ENCODE data around the gene MOCS1. TPM values are rescaled to one million over a fixed set of nuclear protein-coding genes. Genes with fewer than 3 reads are reported as not detected.

Gene MOCS1
- total and polyA plus RNA-seq, 4 donors: 6.7 to 36.2 (median 29.2) TPM

- peaks cover 3 to 56% (median 25%) of the 10 kb centered on the region in 4 donors for H3K36me3 ChIP-seq (ENCODE audit: control insufficient read depth in 4 of 4, insufficient read depth in 3 of 4, low read depth in 1 of 4, low read length in 3 of 4)
- no peaks in the 10 kb centered on the region for H3K9me3 ChIP-seq (ENCODE audit: control insufficient read depth in 4 of 4, low read length in 3 of 4)
- peaks cover 0 to 7% (median 3%) of the 10 kb centered on the region in 4 donors for H3K4me1 ChIP-seq (ENCODE audit: control insufficient read depth in 4 of 4, insufficient read depth in 4 of 4, low read length in 3 of 4)
- H3K27me3 ChIP-seq (ENCODE audit: control insufficient read depth in 4 of 4, insufficient read depth in 4 of 4, low read length in 3 of 4): no peaks in the 10 kb centered on the region
- no peak for DNase-seq (ENCODE audit: low spot score)
- no peak overlapping the region for H3K9ac ChIP-seq (ENCODE audit: low read depth in 1 of 2, low read length in 2 of 2)
- H3K4me3 ChIP-seq (ENCODE audit: low read depth in 1 of 3, low read length in 3 of 3): no peak overlapping the region
- no peak overlapping the region for H3K27ac ChIP-seq (ENCODE audit: low read depth in 1 of 2, low read length in 2 of 2)
- TF ChIP-seq TAF1 (conservative IDR thresholded peaks at IDR 0.05) (no peak), FOXA2 (IDR thresholded peaks at IDR 0.05) (no peak), NR2F2 (IDR thresholded peaks at IDR 0.05) (no peak), CTCF (IDR thresholded peaks at IDR 0.05; ENCODE audit: low read depth, low read length, missing input control) (no peak), FOXA1 (IDR thresholded peaks at IDR 0.05) (no peak), EGR1 (IDR thresholded peaks at IDR 0.05; ENCODE audit: low read depth in 2 of 2) (no peak), YY1 (IDR thresholded peaks at IDR 0.05) (no peak), JUND (IDR thresholded peaks at IDR 0.05) (no peak), GABPA (IDR thresholded peaks at IDR 0.05 in 1 of 2, conservative IDR thresholded peaks at IDR 0.05 in 1 of 2) (no peak), ZBTB33 (IDR thresholded peaks at IDR 0.05) (no peak), SP1 (IDR thresholded peaks at IDR 0.05) (no peak), RXRA (IDR thresholded peaks at IDR 0.05) (no peak), RAD21 (IDR thresholded peaks at IDR 0.05) (no peak), HNF4A (conservative IDR thresholded peaks at IDR 0.05) (no peak), HNF4G (IDR thresholded peaks at IDR 0.05) (no peak)
- TF ChIP-seq, protein P1, sequence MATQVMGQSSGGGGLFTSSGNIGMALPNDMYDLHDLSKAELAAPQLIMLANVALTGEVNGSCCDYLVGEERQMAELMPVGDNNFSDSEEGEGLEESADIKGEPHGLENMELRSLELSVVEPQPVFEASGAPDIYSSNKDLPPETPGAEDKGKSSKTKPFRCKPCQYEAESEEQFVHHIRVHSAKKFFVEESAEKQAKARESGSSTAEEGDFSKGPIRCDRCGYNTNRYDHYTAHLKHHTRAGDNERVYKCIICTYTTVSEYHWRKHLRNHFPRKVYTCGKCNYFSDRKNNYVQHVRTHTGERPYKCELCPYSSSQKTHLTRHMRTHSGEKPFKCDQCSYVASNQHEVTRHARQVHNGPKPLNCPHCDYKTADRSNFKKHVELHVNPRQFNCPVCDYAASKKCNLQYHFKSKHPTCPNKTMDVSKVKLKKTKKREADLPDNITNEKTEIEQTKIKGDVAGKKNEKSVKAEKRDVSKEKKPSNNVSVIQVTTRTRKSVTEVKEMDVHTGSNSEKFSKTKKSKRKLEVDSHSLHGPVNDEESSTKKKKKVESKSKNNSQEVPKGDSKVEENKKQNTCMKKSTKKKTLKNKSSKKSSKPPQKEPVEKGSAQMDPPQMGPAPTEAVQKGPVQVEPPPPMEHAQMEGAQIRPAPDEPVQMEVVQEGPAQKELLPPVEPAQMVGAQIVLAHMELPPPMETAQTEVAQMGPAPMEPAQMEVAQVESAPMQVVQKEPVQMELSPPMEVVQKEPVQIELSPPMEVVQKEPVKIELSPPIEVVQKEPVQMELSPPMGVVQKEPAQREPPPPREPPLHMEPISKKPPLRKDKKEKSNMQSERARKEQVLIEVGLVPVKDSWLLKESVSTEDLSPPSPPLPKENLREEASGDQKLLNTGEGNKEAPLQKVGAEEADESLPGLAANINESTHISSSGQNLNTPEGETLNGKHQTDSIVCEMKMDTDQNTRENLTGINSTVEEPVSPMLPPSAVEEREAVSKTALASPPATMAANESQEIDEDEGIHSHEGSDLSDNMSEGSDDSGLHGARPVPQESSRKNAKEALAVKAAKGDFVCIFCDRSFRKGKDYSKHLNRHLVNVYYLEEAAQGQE (IDR thresholded peaks at IDR 0.05): no peak
These were observed 24.1 kb downstream of the MOCS1 start for GRCh38 chr6:39910164-39910563.

GRCh38 chr6:39909701-39910100, 24.6 kb downstream of the MOCS1 start:
- no peak for DNase-seq (ENCODE audit: low spot score)
- Histone ChIP-seq H3K4me1 (ENCODE audit: control insufficient read depth in 4 of 4, insufficient read depth in 4 of 4, low read length in 3 of 4) (peaks cover 0 to 7% (median 3%) of the 10 kb centered on the region in 4 donors), H3K36me3 (ENCODE audit: control insufficient read depth in 4 of 4, insufficient read depth in 3 of 4, low read depth in 1 of 4, low read length in 3 of 4) (peaks cover 3 to 55% (median 24%) of the 10 kb centered on the region in 4 donors), H3K27me3 (ENCODE audit: control insufficient read depth in 4 of 4, insufficient read depth in 4 of 4, low read length in 3 of 4) (no peaks in the 10 kb centered on the region), H3K9me3 (ENCODE audit: control insufficient read depth in 4 of 4, low read length in 3 of 4) (no peaks in the 10 kb centered on the region), H3K27ac (ENCODE audit: low read depth in 1 of 2, low read length in 2 of 2) (no peak overlapping the region), H3K9ac (ENCODE audit: low read depth in 1 of 2, low read length in 2 of 2) (no peak overlapping the region), H3K4me3 (ENCODE audit: low read depth in 1 of 3, low read length in 3 of 3) (no peak overlapping the region)
- 97% methylated on average over 5 of the region's 5 CpGs for WGBS
- TF ChIP-seq RAD21 (IDR thresholded peaks at IDR 0.05): no peak
- no peak for TF ChIP-seq GABPA (IDR thresholded peaks at IDR 0.05 in 1 of 2, conservative IDR thresholded peaks at IDR 0.05 in 1 of 2)
- no peak for TF ChIP-seq SP1 (IDR thresholded peaks at IDR 0.05)
- TF ChIP-seq EGR1 (IDR thresholded peaks at IDR 0.05; ENCODE audit: low read depth in 2 of 2): no peak

Data from liver (tissue), 9 donors.